Karpas-422 (cell line): ENCODE results near the gene PPIL1. TPM values are rescaled to one million over a fixed set of nuclear protein-coding genes. Genes with fewer than 3 reads are reported as not detected.

Experiments
- DNase-seq: peaks from one replicate; pipeline ENCODE4 v3.0.0-alpha.2; 2015
- H2AFZ ChIP-seq: fragments of 200-600 bp; sonication (generic); 2 replicates; pipeline ENCODE4 v1.6.1; 2014; ENCODE audit warnings: antibody characterized with exemption, low read length, mixed read lengths
- H3K27ac ChIP-seq: fragments of 200-600 bp; sonication (generic); 2 replicates; pipeline ENCODE4 v1.5.1; 2014; ENCODE audit warnings: mild to moderate bottlenecking, low read length, moderate library complexity
- H3K27me3 ChIP-seq: fragments of 200-600 bp; sonication (generic); 2 replicates; pipeline ENCODE4 v1.6.1; 2014; ENCODE audit warnings: low read length, mixed read lengths
- H3K36me3 ChIP-seq: fragments of 200-600 bp; sonication (generic); 2 replicates; pipeline ENCODE4 v1.6.1; 2014; ENCODE audit warnings: low read length, mixed read lengths; ENCODE audit not compliant: insufficient read depth
- H3K4me1 ChIP-seq: fragments of 200-600 bp; sonication (generic); 2 replicates; pipeline ENCODE4 v1.6.1; 2014; ENCODE audit warnings: mild to moderate bottlenecking, low read length, mixed read lengths
- H3K4me2 ChIP-seq: fragments of 200-600 bp; sonication (generic); 2 replicates; pipeline ENCODE4 v1.6.1; 2014; ENCODE audit warnings: low read length, low read depth, mild to moderate bottlenecking; ENCODE audit not compliant: poor library complexity, severe bottlenecking
- H3K4me3 ChIP-seq: fragments of 200-600 bp; sonication (generic); 2 replicates; pipeline ENCODE4 v1.5.1; 2014; ENCODE audit warnings: mild to moderate bottlenecking, antibody characterized with exemption, low read length, mixed read lengths
- H3K79me2 ChIP-seq: fragments of 200-600 bp; sonication (generic); 2 replicates; pipeline ENCODE4 v1.6.1; 2014; ENCODE audit warnings: mild to moderate bottlenecking, low read length, mixed read lengths
- H3K9ac ChIP-seq: fragments of 200-600 bp; sonication (generic); 2 replicates; pipeline ENCODE4 v1.6.0; 2014; ENCODE audit warnings: low read length
- H3K9me2 ChIP-seq: fragments of 200-600 bp; sonication (generic), shearing (Covaris generic); replicated peaks from 2 replicates; pipeline ENCODE4 v1.6.0; 2014; ENCODE audit warnings: mild to moderate bottlenecking, low read length, moderate library complexity; ENCODE audit not compliant: insufficient read depth
- H3K9me3 ChIP-seq: fragments of 300-700, 200-600 bp; sonication (generic); 2 replicates; pipeline ENCODE4 v1.6.1; 2014; ENCODE audit warnings: low read length, mixed read lengths
- H4K20me1 ChIP-seq: fragments of 200-600 bp; sonication (generic); 2 replicates; pipeline ENCODE4 v1.6.1; 2014; ENCODE audit warnings: mild to moderate bottlenecking, antibody characterized with exemption, low read length, low read depth; ENCODE audit not compliant: insufficient read depth
- total RNA-seq: library from RNA; depleted of rRNA; stranded (reverse); fragments of >200 nt; shearing (Covaris generic); gene quantifications from 2 replicates; pipeline ENCODE4 v1.2.3, GENCODE V29; 2014; ENCODE audit warnings: low replicate concordance

PPIL1 gene
- total RNA-seq, 1 experiment from 2014 or later: 37.3 TPM

- no peaks in the 10 kb centered on the region for H4K20me1 ChIP-seq
- no peak for DNase-seq
- no peak overlapping the region for H2AFZ ChIP-seq
- no peaks in the 10 kb centered on the region for H3K9me2 ChIP-seq
- no peaks in the 10 kb centered on the region for H3K9me3 ChIP-seq
- H3K9ac ChIP-seq: no peak overlapping the region
- peaks cover 96% of the 10 kb centered on the region for H3K79me2 ChIP-seq
- H3K4me1 ChIP-seq: no peaks in the 10 kb centered on the region
- H3K27ac ChIP-seq: no peak overlapping the region
- no peak overlapping the region for H3K4me3 ChIP-seq
- H3K27me3 ChIP-seq: no peaks in the 10 kb centered on the region
- H3K36me3 ChIP-seq: peaks cover 70% of the 10 kb centered on the region
- H3K4me2 ChIP-seq: no peak overlapping the region
Observed at GRCh38 chr6:36865835-36866234, 8.8 kb downstream of the PPIL1 start.

DNA sequence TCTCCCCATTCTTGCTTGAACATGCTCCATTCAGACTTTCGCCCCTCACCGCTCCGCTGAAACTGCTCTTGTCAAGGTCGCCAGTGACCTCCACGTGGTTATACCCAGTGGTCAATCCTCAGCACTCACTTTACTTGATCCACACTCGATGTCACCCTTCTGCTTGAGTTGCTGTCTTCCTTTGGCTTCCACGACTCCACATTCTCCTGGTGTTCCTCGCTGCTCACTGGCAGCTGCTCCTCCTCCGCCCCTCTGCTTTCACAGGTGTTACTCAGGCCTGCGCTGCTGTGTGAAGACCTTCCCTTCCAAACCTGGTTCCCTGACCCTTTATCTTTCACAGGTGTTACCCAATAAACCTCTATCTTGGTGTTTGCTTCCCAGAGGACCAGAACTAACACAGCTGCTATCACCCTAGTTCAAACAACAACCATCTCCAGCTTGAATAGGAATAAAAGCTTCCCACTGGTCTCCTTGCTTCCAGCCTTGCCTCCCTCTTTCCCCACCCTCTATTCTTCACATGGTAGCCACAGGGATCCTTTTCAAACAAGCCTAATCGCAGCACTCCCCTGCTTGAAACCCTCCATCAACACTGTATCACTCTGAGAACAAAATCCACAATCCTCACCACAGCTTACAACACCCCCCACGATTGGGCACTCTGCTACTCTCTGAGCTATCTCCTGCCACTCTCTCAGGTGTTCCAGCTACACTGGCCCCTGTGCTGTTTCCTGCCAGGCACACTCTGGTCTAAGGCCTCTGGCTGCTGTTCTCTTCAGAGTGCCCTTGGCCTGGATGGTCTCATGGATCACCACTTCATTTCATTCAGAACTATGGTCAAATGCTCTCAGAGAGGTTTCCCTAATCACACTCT lies 10.7 kb downstream of the PPIL1 start:
- Histone ChIP-seq H3K4me2 (no peak overlapping the region), H4K20me1 (0 out of 2 replicates have a peak, but pooled peaks cover under 1% of the 10 kb centered on the region), H3K27ac (no peak overlapping the region), H3K79me2 (peaks cover 91% of the 10 kb centered on the region), H3K27me3 (no peaks in the 10 kb centered on the region), H3K4me3 (no peak overlapping the region), H2AFZ (no peak overlapping the region), H3K9me3 (no peaks in the 10 kb centered on the region), H3K36me3 (peaks cover 64% of the 10 kb centered on the region), H3K9ac (no peak overlapping the region), H3K9me2 (no peaks in the 10 kb centered on the region), H3K4me1 (no peaks in the 10 kb centered on the region)
- no peak for DNase-seq

- H3K9me2 ChIP-seq: no peaks in the 10 kb centered on the region
- peaks cover 5% of the 10 kb centered on the region; the same call in 1 of the 2 replicates for H4K20me1 ChIP-seq
- peaks cover 90% of the 10 kb centered on the region for H3K79me2 ChIP-seq
- H3K27ac ChIP-seq: no peak overlapping the region
- no peaks in the 10 kb centered on the region for H3K27me3 ChIP-seq
- no peak for DNase-seq
- H3K36me3 ChIP-seq: peaks cover 56% of the 10 kb centered on the region
- no peaks in the 10 kb centered on the region for H3K4me1 ChIP-seq
- H3K4me3 ChIP-seq: no peak overlapping the region
- no peak overlapping the region for H3K4me2 ChIP-seq
- H3K9ac ChIP-seq: no peak overlapping the region
- no peaks in the 10 kb centered on the region for H3K9me3 ChIP-seq
- H2AFZ ChIP-seq: no peak overlapping the region
Observed at GRCh38 chr6:36862848-36863382, 11.7 kb downstream of the PPIL1 start.

DNA sequence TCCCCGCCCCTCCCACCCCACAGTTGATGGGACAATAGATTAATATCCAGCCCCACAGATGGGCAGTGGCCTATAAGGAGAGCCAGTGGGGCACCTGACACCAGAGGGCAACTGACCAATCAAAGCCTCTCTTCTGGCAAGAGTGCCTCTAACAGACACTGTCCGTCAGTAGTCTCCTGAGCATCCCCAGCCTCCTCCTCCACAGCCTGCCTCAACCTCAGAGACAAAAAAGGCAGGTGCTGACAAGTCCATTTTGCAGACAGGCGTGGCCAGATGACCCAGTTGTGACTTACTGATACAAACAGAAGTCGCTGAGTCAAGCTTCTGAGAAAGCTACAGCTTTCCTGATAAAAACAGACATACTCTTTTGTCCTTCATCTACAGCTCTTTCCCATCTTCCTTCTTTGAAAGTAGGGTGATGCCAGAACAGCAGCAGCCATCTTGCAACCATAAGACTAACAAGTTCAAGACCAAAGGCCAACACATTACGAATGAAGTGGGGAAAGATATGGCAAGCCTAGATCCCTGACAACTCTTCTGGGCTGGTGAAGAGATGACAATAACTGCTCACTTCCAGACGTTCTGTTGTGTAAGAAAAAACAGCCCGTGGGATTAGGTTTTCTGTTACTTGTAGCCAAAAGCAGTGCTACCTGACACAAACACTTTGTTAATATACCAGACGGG lies 12.3 kb downstream of the PPIL1 start:
- Histone ChIP-seq H3K4me1 (no peaks in the 10 kb centered on the region), H3K4me2 (no peak overlapping the region), H3K27me3 (no peaks in the 10 kb centered on the region), H3K9me2 (no peaks in the 10 kb centered on the region), H3K79me2 (peaks cover 89% of the 10 kb centered on the region), H2AFZ (no peak overlapping the region), H3K36me3 (peaks cover 51% of the 10 kb centered on the region), H4K20me1 (peaks cover 5% of the 10 kb centered on the region; the same call in 1 of the 2 replicates), H3K4me3 (no peak overlapping the region), H3K9me3 (no peaks in the 10 kb centered on the region), H3K9ac (no peak overlapping the region), H3K27ac (no peak overlapping the region)
- no peak for DNase-seq

GRCh38 chr6:36860126-36860525 lies 14.5 kb downstream of the PPIL1 start:
- peaks cover 44% of the 10 kb centered on the region for H3K36me3 ChIP-seq
- no peak overlapping the region for H3K4me2 ChIP-seq
- no peak overlapping the region for H3K9ac ChIP-seq
- H2AFZ ChIP-seq: no peak overlapping the region
- H3K79me2 ChIP-seq: peaks cover 67% of the 10 kb centered on the region
- H3K9me2 ChIP-seq: no peaks in the 10 kb centered on the region
- H3K27me3 ChIP-seq: no peaks in the 10 kb centered on the region
- DNase-seq: no peak
- no peak overlapping the region for H3K4me3 ChIP-seq
- H3K9me3 ChIP-seq: no peaks in the 10 kb centered on the region
- no peak overlapping the region for H3K27ac ChIP-seq
- peaks cover 10% of the 10 kb centered on the region; the same call in 1 of the 2 replicates for H4K20me1 ChIP-seq
- H3K4me1 ChIP-seq: no peaks in the 10 kb centered on the region

GRCh38 chr6:36858407-36858981 lies 16.1 kb downstream of the PPIL1 start:
- Histone ChIP-seq H3K79me2 (peaks cover 50% of the 10 kb centered on the region), H4K20me1 (peaks cover 14% of the 10 kb centered on the region; the same call in 1 of the 2 replicates), H3K4me1 (no peaks in the 10 kb centered on the region), H3K27me3 (no peaks in the 10 kb centered on the region), H3K9me2 (no peaks in the 10 kb centered on the region), H3K27ac (no peak overlapping the region), H3K9me3 (no peaks in the 10 kb centered on the region), H3K4me3 (no peak overlapping the region), H3K9ac (no peak overlapping the region), H3K36me3 (peaks cover 45% of the 10 kb centered on the region), H3K4me2 (no peak overlapping the region), H2AFZ (no peak overlapping the region)
- DNase-seq: no peak

DNA sequence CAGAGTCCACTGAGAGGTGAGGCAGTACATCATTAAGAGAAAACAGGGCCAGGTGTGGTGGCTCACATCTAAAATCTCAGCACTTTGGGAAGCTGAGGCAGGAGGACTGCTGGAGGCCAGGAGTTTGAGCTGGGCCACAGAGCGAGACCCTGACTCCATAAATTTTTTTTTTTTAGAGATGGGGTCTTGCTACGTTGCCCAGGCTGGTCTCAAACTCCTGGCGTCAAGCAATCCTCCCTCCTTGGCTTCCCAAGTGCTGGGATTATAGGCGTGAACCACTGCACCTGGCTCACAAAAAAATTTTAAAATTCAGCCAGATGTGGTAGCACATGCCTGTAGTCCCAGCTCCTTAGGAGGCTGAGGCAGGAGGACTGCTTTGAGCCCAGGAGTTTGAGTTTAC lies 17.3 kb downstream of the PPIL1 start:
- DNase-seq: no peak
- Histone ChIP-seq H4K20me1 (peaks cover 14% of the 10 kb centered on the region; the same call in 1 of the 2 replicates), H2AFZ (no peak overlapping the region), H3K4me1 (no peaks in the 10 kb centered on the region), H3K9ac (no peak overlapping the region), H3K79me2 (peaks cover 39% of the 10 kb centered on the region), H3K9me2 (no peaks in the 10 kb centered on the region), H3K4me3 (no peak overlapping the region), H3K9me3 (no peaks in the 10 kb centered on the region), H3K27ac (no peak overlapping the region), H3K36me3 (peaks cover 40% of the 10 kb centered on the region), H3K4me2 (no peak overlapping the region), H3K27me3 (no peaks in the 10 kb centered on the region)

DNA sequence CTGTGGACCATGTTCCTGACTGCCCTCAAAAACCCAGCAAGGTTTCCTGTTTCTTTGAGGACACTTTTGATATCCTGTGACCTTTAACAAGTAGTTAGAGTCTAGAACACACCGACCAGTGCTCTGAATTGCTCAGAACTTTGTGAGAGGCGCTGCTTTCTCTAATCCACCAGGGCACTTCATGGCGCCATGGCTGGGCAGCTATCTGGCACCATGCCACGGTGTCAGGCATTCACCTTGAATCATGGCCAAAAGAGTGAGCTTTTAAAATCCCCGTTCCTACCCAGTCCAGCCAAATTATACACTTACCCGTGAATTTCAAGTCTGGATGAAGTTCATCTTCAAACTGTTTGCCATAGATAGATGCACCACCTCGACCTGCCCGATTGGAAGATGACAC lies 18.3 kb downstream of the PPIL1 start:
- H3K27me3 ChIP-seq: no peaks in the 10 kb centered on the region
- no peaks in the 10 kb centered on the region for H3K4me1 ChIP-seq
- no peak overlapping the region for H2AFZ ChIP-seq
- H3K9ac ChIP-seq: no peak overlapping the region
- peaks cover 31% of the 10 kb centered on the region for H3K79me2 ChIP-seq
- H3K27ac ChIP-seq: no peak overlapping the region
- H3K9me3 ChIP-seq: no peaks in the 10 kb centered on the region
- peaks cover 14% of the 10 kb centered on the region; the same call in 1 of the 2 replicates for H4K20me1 ChIP-seq
- no peaks in the 10 kb centered on the region for H3K9me2 ChIP-seq
- H3K4me2 ChIP-seq: no peak overlapping the region
- DNase-seq: no peak
- peaks cover 36% of the 10 kb centered on the region for H3K36me3 ChIP-seq
- no peak overlapping the region for H3K4me3 ChIP-seq
